ENCODE data around the gene SHE.

Gene SHE

GRCh38 chr1:154465621-154466195 lies 36.5 kb downstream of the SHE start:
- Histone ChIP-seq H3K4me2 (ENCODE audit: low read depth, low read length, poor library complexity, severe bottlenecking) (no peak overlapping the region), H3K79me2 (ENCODE audit: insufficient read depth, low read length) (no peaks in the 10 kb centered on the region), H3K27ac (ENCODE audit: low read depth, low read length) (no peak overlapping the region), H3K9me2 (replicated peaks; ENCODE audit: insufficient read depth, low read length) (no peaks in the 10 kb centered on the region), H3F3A (ENCODE audit: insufficient read depth) (no peaks in the 10 kb centered on the region), H2AFZ (ENCODE audit: low read depth, low read length, severe bottlenecking) (no peak overlapping the region), H3K36me3 (ENCODE audit: low read length) (no peaks in the 10 kb centered on the region), H3K27me3 (ENCODE audit: low read length) (no peaks in the 10 kb centered on the region), H3K9ac (ENCODE audit: low read length) (no peak overlapping the region), H3K4me3 (ENCODE audit: insufficient read depth, low read length, poor library complexity, severe bottlenecking) (no peak overlapping the region), H3K9me3 (ENCODE audit: insufficient read depth, low read length) (no peaks in the 10 kb centered on the region), H4K20me1 (ENCODE audit: low read depth, low read length) (no peaks in the 10 kb centered on the region)
- TF ChIP-seq, protein P1, sequence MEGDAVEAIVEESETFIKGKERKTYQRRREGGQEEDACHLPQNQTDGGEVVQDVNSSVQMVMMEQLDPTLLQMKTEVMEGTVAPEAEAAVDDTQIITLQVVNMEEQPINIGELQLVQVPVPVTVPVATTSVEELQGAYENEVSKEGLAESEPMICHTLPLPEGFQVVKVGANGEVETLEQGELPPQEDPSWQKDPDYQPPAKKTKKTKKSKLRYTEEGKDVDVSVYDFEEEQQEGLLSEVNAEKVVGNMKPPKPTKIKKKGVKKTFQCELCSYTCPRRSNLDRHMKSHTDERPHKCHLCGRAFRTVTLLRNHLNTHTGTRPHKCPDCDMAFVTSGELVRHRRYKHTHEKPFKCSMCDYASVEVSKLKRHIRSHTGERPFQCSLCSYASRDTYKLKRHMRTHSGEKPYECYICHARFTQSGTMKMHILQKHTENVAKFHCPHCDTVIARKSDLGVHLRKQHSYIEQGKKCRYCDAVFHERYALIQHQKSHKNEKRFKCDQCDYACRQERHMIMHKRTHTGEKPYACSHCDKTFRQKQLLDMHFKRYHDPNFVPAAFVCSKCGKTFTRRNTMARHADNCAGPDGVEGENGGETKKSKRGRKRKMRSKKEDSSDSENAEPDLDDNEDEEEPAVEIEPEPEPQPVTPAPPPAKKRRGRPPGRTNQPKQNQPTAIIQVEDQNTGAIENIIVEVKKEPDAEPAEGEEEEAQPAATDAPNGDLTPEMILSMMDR (IDR thresholded peaks at IDR 0.05; ENCODE audit: insufficient read depth, low read length, poor library complexity, severe bottlenecking): no peak
- no peak for TF ChIP-seq EZH2phosphoT487 (conservative IDR thresholded peaks at IDR 0.05; ENCODE audit: low read length)

DNA sequence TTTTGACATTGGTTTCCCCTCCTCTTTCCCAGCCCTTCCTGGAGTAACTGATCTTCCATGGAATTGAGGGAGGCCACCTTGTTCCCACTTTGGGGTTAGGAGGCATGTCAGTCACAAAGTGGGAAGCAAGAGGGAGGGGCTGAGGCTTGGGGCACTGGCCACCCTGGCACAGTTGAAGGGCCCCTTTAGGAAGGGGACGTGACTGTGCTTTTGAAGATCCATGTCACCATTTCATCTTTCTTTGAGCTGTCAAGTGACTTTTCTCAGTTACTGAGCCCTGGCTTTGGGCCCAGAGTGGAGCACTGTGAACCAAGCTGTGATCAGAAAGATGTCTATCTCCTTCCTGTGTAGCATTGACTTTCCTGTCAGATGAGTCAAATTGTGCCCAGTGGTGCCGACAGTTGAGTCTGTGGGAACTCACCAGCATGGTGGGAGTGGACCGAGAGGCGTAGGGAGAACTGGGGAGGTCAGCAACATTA lies 38.7 kb downstream of the SHE start:
- no peaks in the 10 kb centered on the region for H4K20me1 ChIP-seq (ENCODE audit: low read depth, low read length)
- no peaks in the 10 kb centered on the region for H3K27me3 ChIP-seq (ENCODE audit: low read length)
- H3K79me2 ChIP-seq (ENCODE audit: insufficient read depth, low read length): no peaks in the 10 kb centered on the region
- no peak overlapping the region for H3K9ac ChIP-seq (ENCODE audit: low read length)
- H3K9me2 ChIP-seq (replicated peaks; ENCODE audit: insufficient read depth, low read length): no peaks in the 10 kb centered on the region
- H3F3A ChIP-seq (ENCODE audit: insufficient read depth): no peaks in the 10 kb centered on the region
- H3K4me2 ChIP-seq (ENCODE audit: low read depth, low read length, poor library complexity, severe bottlenecking): no peak overlapping the region
- H3K9me3 ChIP-seq (ENCODE audit: insufficient read depth, low read length): no peaks in the 10 kb centered on the region
- H3K27ac ChIP-seq (ENCODE audit: low read depth, low read length): no peak overlapping the region
- no peak overlapping the region for H3K4me3 ChIP-seq (ENCODE audit: insufficient read depth, low read length, poor library complexity, severe bottlenecking)
- no peaks in the 10 kb centered on the region for H3K36me3 ChIP-seq (ENCODE audit: low read length)
- TF ChIP-seq, protein P1 (IDR thresholded peaks at IDR 0.05; ENCODE audit: insufficient read depth, low read length, poor library complexity, severe bottlenecking): no peak
- TF ChIP-seq EZH2phosphoT487 (conservative IDR thresholded peaks at IDR 0.05; ENCODE audit: low read length): no peak
- H2AFZ ChIP-seq (ENCODE audit: low read depth, low read length, severe bottlenecking): no peak overlapping the region

DNA sequence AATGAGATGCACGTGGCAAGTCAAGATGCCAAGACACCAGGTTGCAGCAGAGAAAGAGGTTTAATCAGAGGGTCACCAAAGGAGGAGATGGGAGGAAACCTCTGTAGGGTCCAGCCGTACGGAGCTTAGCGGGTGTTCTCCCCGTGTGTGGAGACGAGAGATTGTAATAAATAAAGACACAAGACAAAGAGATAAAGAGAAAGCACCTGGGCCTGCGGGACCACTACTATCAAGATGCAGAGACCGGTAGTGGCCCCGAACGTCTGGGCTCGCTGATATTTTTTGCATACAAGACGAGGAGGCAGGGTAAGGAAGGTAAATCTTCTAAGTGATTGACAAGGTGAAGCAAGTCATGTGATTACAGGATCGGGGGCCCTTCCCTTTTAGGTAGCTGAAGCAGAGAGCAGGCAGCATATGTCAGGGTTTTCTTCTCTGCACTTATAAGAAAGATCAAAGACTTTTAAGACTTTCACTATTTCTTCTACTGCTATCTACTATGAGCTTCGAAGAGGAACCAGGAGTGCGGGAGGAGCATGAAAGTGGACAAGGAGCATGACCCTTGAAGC lies 41.4 kb downstream of the SHE start:
- no peaks in the 10 kb centered on the region for H3K27me3 ChIP-seq (ENCODE audit: low read length)
- H3K27ac ChIP-seq (ENCODE audit: low read depth, low read length): no peak overlapping the region
- no peaks in the 10 kb centered on the region for H3K36me3 ChIP-seq (ENCODE audit: low read length)
- no peaks in the 10 kb centered on the region for H3K9me3 ChIP-seq (ENCODE audit: insufficient read depth, low read length)
- no peak overlapping the region for H3K4me3 ChIP-seq (ENCODE audit: insufficient read depth, low read length, poor library complexity, severe bottlenecking)
- TF ChIP-seq, protein P1 (IDR thresholded peaks at IDR 0.05; ENCODE audit: insufficient read depth, low read length, poor library complexity, severe bottlenecking): no peak
- TF ChIP-seq EZH2phosphoT487 (conservative IDR thresholded peaks at IDR 0.05; ENCODE audit: low read length): no peak
- no peaks in the 10 kb centered on the region for H3F3A ChIP-seq (ENCODE audit: insufficient read depth)
- H4K20me1 ChIP-seq (ENCODE audit: low read depth, low read length): no peaks in the 10 kb centered on the region
- H3K4me2 ChIP-seq (ENCODE audit: low read depth, low read length, poor library complexity, severe bottlenecking): no peak overlapping the region
- no peak overlapping the region for H2AFZ ChIP-seq (ENCODE audit: low read depth, low read length, severe bottlenecking)
- H3K9ac ChIP-seq (ENCODE audit: low read length): no peak overlapping the region
- no peaks in the 10 kb centered on the region for H3K9me2 ChIP-seq (replicated peaks; ENCODE audit: insufficient read depth, low read length)
- H3K79me2 ChIP-seq (ENCODE audit: insufficient read depth, low read length): no peaks in the 10 kb centered on the region
